PFSK-1 (cell line): Measurements from ENCODE around the gene MMP20.

Source experiments
- FOXP2 ChIP-seq: optimal IDR thresholded peaks from 2 replicates; pipeline ENCODE3; 2011; ENCODE audit warnings: borderline replicate concordance, control low read depth, inconsistent platforms; ENCODE audit not compliant: insufficient read depth; ENCODE audit errors: extremely low read length, extremely low read depth
- POLR2AphosphoS5 ChIP-seq: IDR thresholded peaks from 2 replicates; pipeline ENCODE4 v1.6.1; 2012; ENCODE audit warnings: low read depth, mild to moderate bottlenecking, control low read depth, low read length, moderate library complexity
- SIN3A ChIP-seq: IDR thresholded peaks from 2 replicates; pipeline ENCODE4 v1.6.1; 2012; ENCODE audit warnings: mild to moderate bottlenecking, low read length, moderate library complexity, borderline replicate concordance; ENCODE audit not compliant: insufficient read depth
- TAF1 ChIP-seq: IDR thresholded peaks from 2 replicates; pipeline ENCODE4 v1.6.1; 2012; ENCODE audit warnings: low read length, control low read depth, borderline replicate concordance; ENCODE audit not compliant: insufficient read depth
- TF ChIP-seq, protein P1 (sequence below), 2 experiments: IDR thresholded peaks; 2 replicates each; pipeline versions ENCODE4 v1.6.1 to v1.8.0; 2011 to 2012; ENCODE audit warnings: low read depth in 2 of 2, low read length in 2 of 2, control low read depth in 1 of 2, inconsistent platforms in 1 of 2, mild to moderate bottlenecking in 1 of 2, moderate library complexity in 1 of 2; ENCODE audit not compliant: insufficient read depth in 1 of 2

GRCh38 chr11:102555091-102555490 lies 70.0 kb downstream of the MMP20 start:
- TF ChIP-seq TAF1, result no peak
- no peak for TF ChIP-seq POLR2AphosphoS5
- no peak for TF ChIP-seq SIN3A
- TF ChIP-seq, protein P1, sequence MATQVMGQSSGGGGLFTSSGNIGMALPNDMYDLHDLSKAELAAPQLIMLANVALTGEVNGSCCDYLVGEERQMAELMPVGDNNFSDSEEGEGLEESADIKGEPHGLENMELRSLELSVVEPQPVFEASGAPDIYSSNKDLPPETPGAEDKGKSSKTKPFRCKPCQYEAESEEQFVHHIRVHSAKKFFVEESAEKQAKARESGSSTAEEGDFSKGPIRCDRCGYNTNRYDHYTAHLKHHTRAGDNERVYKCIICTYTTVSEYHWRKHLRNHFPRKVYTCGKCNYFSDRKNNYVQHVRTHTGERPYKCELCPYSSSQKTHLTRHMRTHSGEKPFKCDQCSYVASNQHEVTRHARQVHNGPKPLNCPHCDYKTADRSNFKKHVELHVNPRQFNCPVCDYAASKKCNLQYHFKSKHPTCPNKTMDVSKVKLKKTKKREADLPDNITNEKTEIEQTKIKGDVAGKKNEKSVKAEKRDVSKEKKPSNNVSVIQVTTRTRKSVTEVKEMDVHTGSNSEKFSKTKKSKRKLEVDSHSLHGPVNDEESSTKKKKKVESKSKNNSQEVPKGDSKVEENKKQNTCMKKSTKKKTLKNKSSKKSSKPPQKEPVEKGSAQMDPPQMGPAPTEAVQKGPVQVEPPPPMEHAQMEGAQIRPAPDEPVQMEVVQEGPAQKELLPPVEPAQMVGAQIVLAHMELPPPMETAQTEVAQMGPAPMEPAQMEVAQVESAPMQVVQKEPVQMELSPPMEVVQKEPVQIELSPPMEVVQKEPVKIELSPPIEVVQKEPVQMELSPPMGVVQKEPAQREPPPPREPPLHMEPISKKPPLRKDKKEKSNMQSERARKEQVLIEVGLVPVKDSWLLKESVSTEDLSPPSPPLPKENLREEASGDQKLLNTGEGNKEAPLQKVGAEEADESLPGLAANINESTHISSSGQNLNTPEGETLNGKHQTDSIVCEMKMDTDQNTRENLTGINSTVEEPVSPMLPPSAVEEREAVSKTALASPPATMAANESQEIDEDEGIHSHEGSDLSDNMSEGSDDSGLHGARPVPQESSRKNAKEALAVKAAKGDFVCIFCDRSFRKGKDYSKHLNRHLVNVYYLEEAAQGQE (IDR thresholded peaks at IDR 0.05; ENCODE audit: insufficient read depth in 1 of 2, low read depth in 2 of 2, low read length in 2 of 2), result no peak
- no peak for TF ChIP-seq FOXP2
